ENCODE results near the gene UBE3C.

Gene UBE3C

GRCh38 chr7:157168571-157168970, 29.8 kb downstream of the UBE3C start:
- DNase-seq (ENCODE audit: low read depth, low spot score): no peak
- H3K4me3 ChIP-seq (ENCODE audit: low read depth, low read length): no peak overlapping the region
- no peak for TF ChIP-seq CTCF (IDR thresholded peaks at IDR 0.05; ENCODE audit: low read depth, low read length)
- in situ Hi-C loops (cut with HindIII; ENCODE audit: low sequenced_read_pairs): no loop called here

- no peak for TF ChIP-seq CTCF (IDR thresholded peaks at IDR 0.05; ENCODE audit: low read depth, low read length)
- in situ Hi-C loops (cut with HindIII; ENCODE audit: low sequenced_read_pairs): no loop called here
Observed at GRCh38 chr7:157176771-157177170, 38.0 kb downstream of the UBE3C start.

GRCh38 chr7:157177333-157177982, 38.7 kb downstream of the UBE3C start:
- H3K4me3 ChIP-seq (ENCODE audit: low read depth, low read length): no peak overlapping the region
- no peak for DNase-seq (ENCODE audit: low read depth, low spot score)
- in situ Hi-C loops (cut with HindIII; ENCODE audit: low sequenced_read_pairs): no loop called here
- no peak for TF ChIP-seq CTCF (IDR thresholded peaks at IDR 0.05; ENCODE audit: low read depth, low read length)

More at GRCh38 chr7:157176771-157177170, 38.0 kb downstream of the UBE3C start:
- DNase-seq (ENCODE audit: low read depth, low spot score): peak; percentile 10
- no peak overlapping the region for H3K4me3 ChIP-seq (ENCODE audit: low read depth, low read length)

GRCh38 chr7:157177983-157178381, 39.3 kb downstream of the UBE3C start:
- in situ Hi-C loops (cut with HindIII; ENCODE audit: low sequenced_read_pairs): no loop called here
- H3K4me3 ChIP-seq (ENCODE audit: low read depth, low read length): no peak overlapping the region
- DNase-seq (ENCODE audit: low read depth, low spot score): no peak
- no peak for TF ChIP-seq CTCF (IDR thresholded peaks at IDR 0.05; ENCODE audit: low read depth, low read length)

DNA sequence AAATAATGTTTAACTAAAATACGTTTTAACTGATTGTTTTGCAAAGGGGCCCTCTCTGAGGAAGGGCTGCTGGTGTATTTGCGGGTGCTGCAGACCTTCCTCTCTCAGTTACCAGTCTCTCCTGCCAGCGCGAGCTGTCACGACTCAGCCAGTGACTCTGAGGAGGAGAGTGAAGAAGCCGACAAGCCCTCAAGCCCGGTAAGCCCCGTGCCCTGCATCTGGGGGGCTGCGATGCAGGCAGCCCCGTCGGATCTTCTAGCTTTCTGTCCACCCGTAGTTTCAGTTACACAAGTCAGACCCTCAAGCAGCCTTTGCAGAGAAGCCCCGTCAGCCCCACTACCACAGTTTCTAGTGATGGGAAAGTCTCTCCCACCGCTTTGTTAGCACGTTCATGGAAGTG, 45.1 kb downstream of the UBE3C start:
- DNase-seq (ENCODE audit: low read depth, low spot score): no peak
- TF ChIP-seq CTCF (IDR thresholded peaks at IDR 0.05; ENCODE audit: low read depth, low read length): no peak
- H3K4me3 ChIP-seq (ENCODE audit: low read depth, low read length): no peak overlapping the region
- in situ Hi-C loops (cut with HindIII; ENCODE audit: low sequenced_read_pairs): no loop called here

- no peak for TF ChIP-seq CTCF (IDR thresholded peaks at IDR 0.05; ENCODE audit: low read depth, low read length)
- no peak for DNase-seq (ENCODE audit: low read depth, low spot score)
- in situ Hi-C loops (cut with HindIII; ENCODE audit: low sequenced_read_pairs): no loop called here
- H3K4me3 ChIP-seq (ENCODE audit: low read depth, low read length): no peak overlapping the region
Observed at GRCh38 chr7:157188091-157188665, 49.5 kb downstream of the UBE3C start.

Data from astrocyte of the spinal cord (primary cell).